Measurements from ENCODE around the gene SLC27A2. TPM values are rescaled to one million over a fixed set of nuclear protein-coding genes. Genes with fewer than 3 reads are reported as not detected.
A peak's percentile ranks its signal among the peaks of the same experiment; 100 is the strongest.

The SLC27A2 gene
- total RNA-seq, 3 donors from 2014 or later (not counting 1 experiment from before 2014, with no cell fraction given): 0.47 to 2.7 (median 0.50) TPM

DNA sequence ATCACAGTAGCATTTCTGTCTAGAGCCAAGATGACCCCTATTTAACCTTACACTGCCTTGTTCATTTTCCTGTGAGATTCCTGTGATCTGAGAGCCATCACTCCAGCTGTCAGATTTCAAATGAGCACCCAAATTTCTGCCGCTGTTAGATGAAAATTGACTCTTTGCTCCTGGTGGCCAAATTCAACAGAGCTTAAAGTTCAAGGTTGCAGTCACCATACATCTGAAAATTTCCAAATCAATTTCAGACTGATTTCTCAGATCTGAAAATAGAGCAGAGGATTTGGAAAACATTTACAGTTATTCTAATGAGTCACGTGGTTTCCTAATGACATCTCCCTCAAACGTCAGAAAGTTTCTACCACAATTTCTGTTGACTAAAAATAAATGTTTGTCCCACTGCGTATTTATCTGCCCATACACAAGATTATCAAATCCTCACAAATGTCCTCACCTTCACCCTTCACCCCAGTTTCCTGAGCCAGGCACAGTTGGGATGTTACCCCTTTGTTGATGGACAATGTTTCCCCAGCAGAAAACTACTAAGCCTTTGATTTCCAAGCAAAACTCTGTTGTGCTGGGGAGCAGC is 67.1 kb downstream of the SLC27A2 start:
- H3K9me3 Mint-ChIP-seq: no peaks in the 10 kb centered on the region
- no peak overlapping the region for H3K4me3 Mint-ChIP-seq

GRCh38 chr15:50249704-50250103 is 67.7 kb downstream of the SLC27A2 start:
- Histone ChIP-seq H3K27me3 (ENCODE audit: control insufficient read depth, insufficient read depth, low read length) (no peaks in the 10 kb centered on the region), H3K4me3 (ENCODE audit: low read length) (no peak overlapping the region), H3K27ac (ENCODE audit: low read length) (no peak overlapping the region), H3K4me1 (ENCODE audit: control insufficient read depth, insufficient read depth, low read length) (peaks cover 17% of the 10 kb centered on the region), H3K36me3 (ENCODE audit: control insufficient read depth, insufficient read depth, low read length) (no peaks in the 10 kb centered on the region), H3K9me3 (ENCODE audit: control insufficient read depth, insufficient read depth, low read length) (no peaks in the 10 kb centered on the region)
- WGBS (ENCODE audit: insufficient coverage): 92% methylated on average over 2 of the region's 2 CpGs
- Mint-ChIP-seq H3K36me3 (no peaks in the 10 kb centered on the region), H3K4me3 (no peak overlapping the region), H3K27ac (no peak overlapping the region), H3K27me3 (ENCODE audit: low read depth in 2 of 2) (no peaks in the 10 kb centered on the region), H3K4me1 (peaks cover 16 to 18% of the 10 kb centered on the region in 2 donors), H3K9me3 (no peaks in the 10 kb centered on the region)
- TF ChIP-seq CTCF (IDR thresholded peaks at IDR 0.05): no peak
- ATAC-seq (no peak), DNase-seq (no peak)
- intact Hi-C loops (cut with micrococcal nuclease): no loop called here

More for the DNA sequence above, 67.1 kb downstream of the SLC27A2 start:
- 49% methylated on average over 4 of the region's 4 CpGs for WGBS (ENCODE audit: insufficient coverage)
- no peaks in the 10 kb centered on the region for H3K27me3 Mint-ChIP-seq (ENCODE audit: low read depth in 2 of 2)
- no peak for ATAC-seq
- H3K4me1 Mint-ChIP-seq: peaks cover 16 to 18% of the 10 kb centered on the region in 2 donors
- intact Hi-C loops (cut with micrococcal nuclease): no loop called here
- Histone ChIP-seq H3K27ac (ENCODE audit: low read length) (no peak overlapping the region), H3K4me1 (ENCODE audit: control insufficient read depth, insufficient read depth, low read length) (peaks cover 17% of the 10 kb centered on the region), H3K36me3 (ENCODE audit: control insufficient read depth, insufficient read depth, low read length) (no peaks in the 10 kb centered on the region), H3K27me3 (ENCODE audit: control insufficient read depth, insufficient read depth, low read length) (no peaks in the 10 kb centered on the region), H3K4me3 (ENCODE audit: low read length) (no peak overlapping the region), H3K9me3 (ENCODE audit: control insufficient read depth, insufficient read depth, low read length) (no peaks in the 10 kb centered on the region)
- no peak for DNase-seq
- H3K27ac Mint-ChIP-seq: peak overlapping the region in 1 of 2 donors; percentile 46
- no peak for TF ChIP-seq CTCF (IDR thresholded peaks at IDR 0.05)
- no peaks in the 10 kb centered on the region for H3K36me3 Mint-ChIP-seq

DNA sequence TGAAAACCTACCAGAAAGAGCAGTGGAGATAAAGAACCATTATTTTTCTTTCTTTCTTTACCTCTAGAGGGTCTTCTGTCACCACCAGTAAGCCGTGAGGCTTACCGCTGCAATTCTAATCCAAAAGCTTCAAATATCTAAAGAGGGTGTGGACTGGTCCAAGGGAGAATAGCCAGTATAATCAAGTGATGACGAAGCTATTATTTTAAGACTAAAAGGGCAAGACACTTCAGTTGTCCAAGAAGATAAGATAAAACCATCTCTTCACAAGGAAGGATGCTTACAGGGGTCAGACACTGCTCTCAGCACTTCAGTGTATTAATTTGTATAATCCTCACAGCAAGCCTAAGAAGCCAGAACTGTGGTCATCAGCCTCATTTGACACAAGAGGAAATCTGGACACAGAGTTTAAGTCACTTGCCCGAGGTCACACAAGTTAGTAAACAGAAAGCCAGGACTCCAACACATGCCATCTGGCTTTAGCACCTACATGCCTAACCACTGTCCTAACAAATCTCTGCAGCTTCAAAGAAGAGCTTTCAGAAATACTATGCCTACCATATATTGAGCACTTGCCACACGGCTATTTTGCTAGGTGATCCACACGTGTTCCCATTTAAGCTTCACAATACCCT is 68.9 kb downstream of the SLC27A2 start:
- intact Hi-C loops (cut with micrococcal nuclease): no loop called here
- H3K9me3 ChIP-seq (ENCODE audit: control insufficient read depth, insufficient read depth, low read length): no peaks in the 10 kb centered on the region
- Mint-ChIP-seq H3K4me1 (peaks cover 16 to 18% of the 10 kb centered on the region in 2 donors), H3K9me3 (no peaks in the 10 kb centered on the region), H3K36me3 (no peaks in the 10 kb centered on the region), H3K4me3 (no peak overlapping the region), H3K27ac (no peak overlapping the region), H3K27me3 (ENCODE audit: low read depth in 2 of 2) (no peaks in the 10 kb centered on the region)
- no peaks in the 10 kb centered on the region for H3K27me3 ChIP-seq (ENCODE audit: control insufficient read depth, insufficient read depth, low read length)
- no peak for TF ChIP-seq CTCF (IDR thresholded peaks at IDR 0.05)
- ATAC-seq (no peak), DNase-seq (no peak)
- H3K4me1 ChIP-seq (ENCODE audit: control insufficient read depth, insufficient read depth, low read length): peaks cover 17% of the 10 kb centered on the region
- no peaks in the 10 kb centered on the region for H3K36me3 ChIP-seq (ENCODE audit: control insufficient read depth, insufficient read depth, low read length)
- no peak overlapping the region for H3K27ac ChIP-seq (ENCODE audit: low read length)
- WGBS (ENCODE audit: insufficient coverage): 82% methylated on average over 5 of the region's 6 CpGs
- H3K4me3 ChIP-seq (ENCODE audit: low read length): no peak overlapping the region
